Cardiac muscle cell (in vitro differentiated cells and primary cell): Measurements from ENCODE around the gene PRRT1. TPM values are rescaled to one million over a fixed set of nuclear protein-coding genes. Genes with fewer than 3 reads are reported as not detected.
A peak's percentile ranks its signal among the peaks of the same experiment; 100 is the strongest.

ENCODE experiments used
- DNase-seq, 2 donors: peaks; one replicate each; pipeline versions ENCODE4 v3.0.0 to v3.0.0-alpha.2; 2010 to 2017; ENCODE audit warnings: low read depth in 1 of 2, low spot score in 1 of 2
- H3K27ac ChIP-seq: fragments of 200-600 bp; sonication (generic); 2 replicates; pipeline ENCODE4 v1.5.1; 2016
- H3K27me3 ChIP-seq: fragments of 200-600 bp; sonication (generic); 2 replicates; pipeline ENCODE4 v1.6.0; 2016; ENCODE audit warnings: control low read depth
- H3K36me3 ChIP-seq: fragments of 200-600 bp; sonication (generic); 2 replicates; pipeline ENCODE4 v1.5.1; 2016; ENCODE audit warnings: control low read depth
- H3K4me1 ChIP-seq: fragments of 200-600 bp; sonication (generic); 2 replicates; pipeline ENCODE4 v1.8.1; 2017; ENCODE audit warnings: low read depth, mild to moderate bottlenecking, mixed run types
- H3K4me3 ChIP-seq: fragments of 200-600 bp; sonication (generic); 2 replicates; pipeline ENCODE4 v1.5.1; 2016; ENCODE audit warnings: mild to moderate bottlenecking
- H3K9me3 ChIP-seq: fragments of 200-600 bp; sonication (generic); 2 replicates; pipeline ENCODE4 v1.5.1; 2017; ENCODE audit warnings: low read depth, mild to moderate bottlenecking, control low read depth
- CTCF ChIP-seq: IDR thresholded peaks from 2 replicates; pipeline ENCODE4 v1.5.1; 2012; ENCODE audit warnings: low read depth, mild to moderate bottlenecking, low read length
- polyA plus RNA-seq: library from polyadenylated mRNA; unstranded; fragments of >200 nt; fragmentation: Nextera tagmentation; extraction: Ambion mirVana; gene quantifications from 2 replicates; pipeline ENCODE4 v1.2.1, GENCODE V29; 2016
- total RNA-seq: library from RNA; depleted of rRNA; stranded (reverse); fragments of >200 nt; gene quantifications from 2 replicates; pipeline ENCODE4 v1.2.3, GENCODE V29; 2016

Gene PRRT1
- total and polyA plus RNA-seq, 2 experiments from 2014 or later = 4.4 to 4.9 TPM

GRCh38 chr6:32168350-32168749 is 16.6 kb upstream of the PRRT1 start:
- no peak overlapping the region for H3K4me3 ChIP-seq
- no peaks in the 10 kb centered on the region for H3K27me3 ChIP-seq
- DNase-seq = no peak
- peak overlapping the region; percentile 95 for H3K27ac ChIP-seq
- H3K36me3 ChIP-seq = peaks cover 5% of the 10 kb centered on the region
- no peaks in the 10 kb centered on the region for H3K9me3 ChIP-seq
- H3K4me1 ChIP-seq = peaks cover 26% of the 10 kb centered on the region
- no peak for TF ChIP-seq CTCF

GRCh38 chr6:32167761-32168262 is 16.1 kb upstream of the PRRT1 start:
- no peaks in the 10 kb centered on the region for H3K27me3 ChIP-seq
- no peak for TF ChIP-seq CTCF
- peak overlapping the region; percentile 95 for H3K27ac ChIP-seq
- peaks cover 26% of the 10 kb centered on the region for H3K4me1 ChIP-seq
- peak; percentile 41 to 84 for DNase-seq
- H3K36me3 ChIP-seq = peaks cover 5% of the 10 kb centered on the region
- H3K4me3 ChIP-seq = no peak overlapping the region
- H3K9me3 ChIP-seq = no peaks in the 10 kb centered on the region

GRCh38 chr6:32167154-32167760 is 15.5 kb upstream of the PRRT1 start:
- no peak for TF ChIP-seq CTCF
- DNase-seq = no peak
- Histone ChIP-seq H3K27ac (peak overlapping the region; percentile 95), H3K4me3 (no peak overlapping the region), H3K4me1 (peaks cover 26% of the 10 kb centered on the region), H3K9me3 (no peaks in the 10 kb centered on the region), H3K36me3 (peaks cover 5% of the 10 kb centered on the region), H3K27me3 (no peaks in the 10 kb centered on the region)

- H3K4me1 ChIP-seq = peaks cover 26% of the 10 kb centered on the region
- H3K9me3 ChIP-seq = no peaks in the 10 kb centered on the region
- H3K27me3 ChIP-seq = no peaks in the 10 kb centered on the region
- DNase-seq = no peak
- peaks cover 5% of the 10 kb centered on the region for H3K36me3 ChIP-seq
- peak; percentile 4 for TF ChIP-seq CTCF
- H3K27ac ChIP-seq = peak overlapping the region; percentile 95
- no peak overlapping the region for H3K4me3 ChIP-seq
Measured at GRCh38 chr6:32166411-32167061, 14.8 kb upstream of the PRRT1 start.

- H3K27me3 ChIP-seq = no peaks in the 10 kb centered on the region
- no peaks in the 10 kb centered on the region for H3K36me3 ChIP-seq
- peaks cover 26% of the 10 kb centered on the region for H3K4me1 ChIP-seq
- H3K9me3 ChIP-seq = no peaks in the 10 kb centered on the region
- H3K27ac ChIP-seq = peak within 1 kb of the TSS; percentile 23
- no peak within 1 kb of the TSS for H3K4me3 ChIP-seq
- no peak for DNase-seq
- TF ChIP-seq CTCF = no peak
Measured at GRCh38 chr6:32164295-32164694, 12.6 kb upstream of the PRRT1 start, which contains the start of gene EGFL8. TSS of gene EGFL8 (plus strand) at chr6:32164595. CDS start at chr6:32166166, 1,571 bp downstream.
